Effector memory CD8-positive, alpha-beta T cell (primary cell): ENCODE results near the gene DNAJB8.

Experiments used
- ATAC-seq: fragments of 150-1000 bp; cut with Tn5 transposase; replicated peaks from 2 replicates; pipeline ENCODE4 v1.10.0; 2021; ENCODE audit warnings: mild to moderate bottlenecking, moderate library complexity
- DNase-seq, 3 experiments: peaks; one replicate each; pipeline ENCODE4 v3.0.0; 2021
- H3K27ac Mint-ChIP-seq, 2 donors: one replicate each; pipeline ENCODE4 v1.8.0; 2022; ENCODE audit warnings: mild to moderate bottlenecking in 2 of 2, mixed read lengths in 2 of 2, moderate library complexity in 2 of 2
- H3K27me3 Mint-ChIP-seq, 2 donors: one replicate each; pipeline ENCODE4 v1.8.0; 2022; ENCODE audit warnings: mixed read lengths in 2 of 2
- H3K36me3 Mint-ChIP-seq: one replicate; pipeline ENCODE4 v1.8.0; 2022; ENCODE audit warnings: mild to moderate bottlenecking, moderate library complexity, mixed read lengths; ENCODE audit not compliant: insufficient read depth
- H3K4me1 Mint-ChIP-seq, 2 donors: one replicate each; pipeline ENCODE4 v1.8.0; 2022; ENCODE audit warnings: low read depth in 2 of 2, mixed read lengths in 2 of 2
- H3K4me3 Mint-ChIP-seq, 2 donors: one replicate each; pipeline ENCODE4 v1.8.0; 2022; ENCODE audit warnings: mild to moderate bottlenecking in 2 of 2, mixed read lengths in 2 of 2, moderate library complexity in 2 of 2
- H3K9me3 Mint-ChIP-seq, 2 donors: one replicate each; pipeline ENCODE4 v1.8.0; 2022; ENCODE audit warnings: mixed read lengths in 2 of 2

The DNAJB8 gene

DNA sequence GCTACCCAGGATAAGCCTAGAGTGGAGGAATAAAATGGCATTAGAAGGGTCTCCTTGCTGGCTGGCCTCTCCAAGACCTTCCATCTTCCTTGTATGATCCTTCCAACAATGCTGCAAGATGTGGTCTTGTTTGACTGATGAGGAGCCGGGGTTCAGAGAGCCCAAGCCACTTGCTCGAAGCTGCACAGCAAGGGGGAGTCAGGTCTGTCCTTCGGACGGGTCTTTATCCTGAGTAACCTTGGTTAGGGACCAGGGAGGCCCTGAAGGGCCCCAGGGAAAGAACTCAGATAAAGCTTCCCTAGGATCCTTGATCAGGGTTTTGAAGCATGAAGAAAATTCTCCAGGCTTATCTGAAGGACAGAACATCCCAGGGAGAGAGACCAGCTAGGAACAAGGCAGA is 7.0 kb upstream of the DNAJB8 start:
- Mint-ChIP-seq H3K27ac (no peak overlapping the region), H3K27me3 (peaks cover 38 to 80% of the 10 kb centered on the region in 2 donors), H3K9me3 (no peaks in the 10 kb centered on the region), H3K36me3 (no peaks in the 10 kb centered on the region), H3K4me1 (peaks cover 0 to 1% of the 10 kb centered on the region in 2 donors), H3K4me3 (no peak overlapping the region)
- DNase-seq (no peak), ATAC-seq (no peak)

DNA sequence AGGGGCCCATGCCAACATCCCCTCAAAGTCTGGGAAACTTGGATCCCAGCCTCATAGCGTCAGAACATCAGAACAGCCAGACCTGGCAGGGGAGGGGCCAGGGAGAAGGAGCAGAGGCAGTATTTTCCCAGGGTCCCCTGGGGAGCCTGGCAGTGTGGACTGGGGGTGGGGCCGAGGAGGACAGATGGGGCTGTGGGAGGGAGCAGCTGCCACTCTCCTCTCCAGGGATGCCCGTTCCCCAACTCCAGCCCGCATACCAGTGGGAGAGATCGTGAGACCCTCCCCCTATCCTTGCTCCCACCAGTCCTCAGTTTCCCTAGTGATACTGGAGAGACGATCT is 6.5 kb upstream of the DNAJB8 start:
- Mint-ChIP-seq H3K4me3 (no peak overlapping the region), H3K9me3 (no peaks in the 10 kb centered on the region), H3K27ac (no peak overlapping the region), H3K36me3 (no peaks in the 10 kb centered on the region), H3K4me1 (peaks cover 0 to 1% of the 10 kb centered on the region in 2 donors), H3K27me3 (peaks cover 32 to 78% of the 10 kb centered on the region in 2 donors)
- ATAC-seq: no peak
- no peak for DNase-seq

DNA sequence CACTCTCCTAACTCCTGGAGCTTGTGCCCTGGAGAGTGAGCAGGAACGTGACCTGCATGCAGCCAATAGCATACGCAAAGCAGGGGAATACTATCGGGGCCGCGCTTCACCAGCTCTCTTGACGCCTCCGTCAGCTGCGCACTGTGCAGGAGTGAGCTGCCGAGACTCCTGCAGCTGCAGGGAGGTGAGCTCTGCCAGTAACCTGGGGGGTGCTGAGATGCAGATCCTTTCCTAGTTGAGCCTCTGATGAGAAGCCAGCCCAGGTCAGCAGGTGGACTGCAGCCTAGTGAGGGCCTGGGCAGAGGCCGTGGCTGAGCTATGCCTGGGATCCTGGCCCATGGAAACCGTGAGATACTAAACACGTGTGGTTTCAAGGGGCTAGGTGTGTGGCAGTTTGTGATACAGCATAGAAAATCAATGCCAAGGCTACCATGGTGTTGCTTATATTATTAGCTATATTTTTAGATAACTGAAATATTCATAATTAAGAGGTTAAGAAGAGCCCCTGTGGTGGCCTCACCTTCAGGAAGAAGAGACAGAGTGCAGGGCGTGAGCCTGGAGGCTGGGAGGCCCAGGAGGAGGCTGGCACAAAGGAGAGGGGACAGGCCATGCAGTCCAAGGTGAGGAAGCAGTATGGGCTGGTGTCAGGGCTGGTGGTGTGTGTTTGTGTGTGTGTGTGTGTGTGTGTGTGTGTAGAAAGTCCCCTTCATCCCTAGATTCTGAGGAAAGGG is 5.9 kb upstream of the DNAJB8 start:
- ATAC-seq: no peak
- H3K27ac Mint-ChIP-seq: no peak overlapping the region
- H3K4me1 Mint-ChIP-seq: peaks cover 0 to 1% of the 10 kb centered on the region in 2 donors
- no peak overlapping the region for H3K4me3 Mint-ChIP-seq
- no peaks in the 10 kb centered on the region for H3K36me3 Mint-ChIP-seq
- peaks cover 27 to 75% of the 10 kb centered on the region in 2 donors for H3K27me3 Mint-ChIP-seq
- no peak for DNase-seq
- no peaks in the 10 kb centered on the region for H3K9me3 Mint-ChIP-seq

DNA sequence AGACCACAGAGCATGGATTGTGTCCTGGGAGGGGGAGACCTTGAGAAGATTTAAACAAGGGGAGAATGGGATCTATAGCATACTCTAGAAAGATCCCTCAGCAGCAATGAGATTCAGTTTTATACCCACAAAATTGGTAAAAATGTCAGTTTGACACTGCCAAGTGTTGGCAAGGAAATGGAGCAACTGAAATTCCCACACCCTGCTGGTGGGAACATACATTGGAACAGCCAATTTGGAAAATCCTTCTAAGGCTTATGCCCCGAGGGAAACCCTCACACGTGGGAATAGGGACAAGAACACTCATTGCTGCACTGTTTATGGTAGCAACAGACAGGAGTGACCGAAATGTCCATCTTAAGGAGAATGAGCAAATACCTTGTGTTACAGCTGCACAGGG is 5.0 kb upstream of the DNAJB8 start:
- Mint-ChIP-seq H3K36me3 (no peaks in the 10 kb centered on the region), H3K4me1 (peaks cover 7 to 8% of the 10 kb centered on the region in 2 donors), H3K4me3 (no peak overlapping the region), H3K9me3 (no peaks in the 10 kb centered on the region), H3K27me3 (peaks cover 29 to 75% of the 10 kb centered on the region in 2 donors), H3K27ac (no peak overlapping the region)
- no peak for ATAC-seq
- no peak for DNase-seq

DNA sequence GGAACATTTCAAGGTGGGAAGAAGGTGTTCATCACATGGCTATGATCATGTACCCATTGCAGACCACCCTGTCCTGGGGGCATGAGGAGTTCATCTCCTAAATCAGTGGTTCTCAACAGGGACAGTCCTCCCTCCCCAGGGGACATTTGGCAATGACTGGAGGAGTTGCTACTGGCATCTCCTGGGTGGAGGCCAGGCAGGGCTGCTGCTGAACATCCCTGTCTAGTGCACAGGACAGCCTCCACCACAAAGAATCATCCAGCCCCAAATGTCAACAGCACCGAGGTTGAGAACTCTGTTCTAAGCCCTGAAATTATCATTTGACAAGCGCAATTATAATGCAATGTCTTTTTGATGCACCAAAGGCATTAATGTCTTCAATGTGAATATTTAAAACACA is 4.4 kb upstream of the DNAJB8 start:
- peaks cover 7 to 9% of the 10 kb centered on the region in 2 donors for H3K4me1 Mint-ChIP-seq
- H3K36me3 Mint-ChIP-seq: no peaks in the 10 kb centered on the region
- H3K4me3 Mint-ChIP-seq: no peak overlapping the region
- DNase-seq (no peak), ATAC-seq (no peak)
- H3K9me3 Mint-ChIP-seq: no peaks in the 10 kb centered on the region
- H3K27me3 Mint-ChIP-seq: peaks cover 32 to 75% of the 10 kb centered on the region in 2 donors
- H3K27ac Mint-ChIP-seq: no peak overlapping the region

DNA sequence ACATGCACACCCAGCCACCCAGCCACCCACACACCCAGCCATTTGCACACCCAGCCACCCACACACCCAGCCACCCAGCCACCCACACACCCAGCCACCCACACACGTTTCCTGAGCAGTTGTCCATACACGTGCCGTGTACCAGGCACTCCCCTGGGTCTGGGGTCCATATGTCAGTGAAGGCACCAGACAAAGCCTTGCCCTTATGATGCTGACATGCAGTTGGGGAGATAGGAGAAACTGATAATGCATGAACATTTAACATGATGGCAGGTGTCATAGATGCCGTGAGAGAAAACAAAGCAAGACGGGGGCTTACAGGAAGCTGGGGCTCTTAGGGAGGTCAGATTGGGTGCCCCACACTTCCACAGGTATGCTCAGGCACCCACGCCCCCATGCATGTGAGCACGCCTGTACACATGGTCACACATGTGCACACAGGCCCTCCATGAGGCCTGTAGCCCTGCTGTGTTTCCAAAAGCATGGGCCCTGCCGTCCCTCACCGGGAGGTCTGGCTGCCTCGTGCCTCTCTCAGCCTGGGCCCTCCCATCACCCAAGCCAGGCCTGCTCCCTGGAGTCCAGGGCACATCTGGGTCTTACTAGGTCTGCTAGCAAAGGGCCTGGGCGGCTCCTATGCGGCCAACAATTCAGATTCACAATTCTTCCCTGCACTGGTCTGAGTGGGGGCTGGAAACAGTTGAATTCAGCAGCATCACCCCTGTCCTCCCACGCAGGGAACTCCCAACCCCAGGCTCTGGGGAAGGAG is 3.6 kb upstream of the DNAJB8 start:
- H3K27ac Mint-ChIP-seq: no peak overlapping the region
- no peak overlapping the region for H3K4me3 Mint-ChIP-seq
- H3K9me3 Mint-ChIP-seq: no peaks in the 10 kb centered on the region
- H3K36me3 Mint-ChIP-seq: no peaks in the 10 kb centered on the region
- no peak for ATAC-seq
- no peak for DNase-seq
- peaks cover 7 to 9% of the 10 kb centered on the region in 2 donors for H3K4me1 Mint-ChIP-seq
- peaks cover 40 to 75% of the 10 kb centered on the region in 2 donors for H3K27me3 Mint-ChIP-seq

DNA sequence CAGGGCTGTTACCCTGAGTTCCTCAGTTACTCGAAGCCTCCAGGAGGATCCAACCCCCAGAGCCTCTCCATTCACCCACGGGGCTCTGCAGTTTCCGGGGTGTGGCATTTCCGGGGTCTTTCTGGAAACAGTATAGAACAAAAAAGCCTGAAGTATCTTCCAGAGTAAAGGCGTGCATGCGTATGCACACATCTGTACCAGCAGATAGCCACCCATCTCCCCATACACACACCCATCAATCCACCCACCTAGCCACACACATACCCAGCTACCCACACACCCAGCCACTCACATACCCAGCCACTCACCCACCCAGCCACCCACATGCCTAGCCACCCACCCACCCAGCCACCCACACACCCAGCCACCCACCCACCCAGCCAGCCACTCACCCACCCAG is 2.9 kb upstream of the DNAJB8 start:
- ATAC-seq: no peak
- no peak for DNase-seq
- Mint-ChIP-seq H3K4me1 (peaks cover 7 to 9% of the 10 kb centered on the region in 2 donors), H3K4me3 (no peak overlapping the region), H3K27me3 (peaks cover 47 to 78% of the 10 kb centered on the region in 2 donors), H3K27ac (no peak overlapping the region), H3K9me3 (no peaks in the 10 kb centered on the region), H3K36me3 (no peaks in the 10 kb centered on the region)

DNA sequence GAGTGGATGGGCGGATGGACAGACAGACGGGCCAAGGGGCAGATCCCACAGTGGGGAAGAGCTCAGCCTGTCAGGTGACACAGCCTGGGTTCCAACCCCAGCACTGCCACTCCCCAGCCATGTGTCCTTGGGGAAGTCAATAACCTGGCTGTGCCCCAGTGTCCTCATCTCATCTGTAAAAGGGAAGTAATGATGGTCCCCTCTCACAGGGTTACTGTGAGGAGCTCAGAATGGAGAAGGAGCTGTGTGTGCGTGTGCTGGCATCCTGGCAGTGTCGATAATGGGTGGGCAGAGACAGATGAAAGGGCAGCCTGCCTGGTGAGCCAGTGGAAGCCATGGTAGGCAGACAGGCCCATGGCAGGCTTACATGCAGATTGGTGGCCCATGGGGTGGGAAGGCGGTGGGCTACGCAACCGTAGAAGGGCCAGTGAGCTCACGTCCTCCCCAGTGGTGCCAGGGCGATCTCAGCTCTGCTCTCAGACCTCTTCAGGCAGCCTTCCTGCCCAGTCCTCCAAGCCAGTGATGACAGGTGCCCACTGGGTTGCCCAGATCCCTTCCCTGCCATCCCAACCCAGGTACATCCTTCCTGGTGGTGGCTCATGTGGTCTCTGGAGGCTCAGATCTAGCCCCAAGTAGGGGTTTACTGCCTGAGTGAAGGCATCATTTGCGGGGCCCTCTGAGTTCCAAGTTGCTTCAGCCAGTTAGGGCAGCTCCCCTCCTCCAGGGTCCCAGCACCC is 2.3 kb upstream of the DNAJB8 start:
- H3K27ac Mint-ChIP-seq: peak overlapping the region in 1 of 2 donors; percentile 14
- peaks cover 7 to 9% of the 10 kb centered on the region in 2 donors for H3K4me1 Mint-ChIP-seq
- H3K4me3 Mint-ChIP-seq: no peak overlapping the region
- no peaks in the 10 kb centered on the region for H3K9me3 Mint-ChIP-seq
- peaks cover 52 to 80% of the 10 kb centered on the region in 2 donors for H3K27me3 Mint-ChIP-seq
- ATAC-seq (no peak), DNase-seq (no peak)
- no peaks in the 10 kb centered on the region for H3K36me3 Mint-ChIP-seq

DNA sequence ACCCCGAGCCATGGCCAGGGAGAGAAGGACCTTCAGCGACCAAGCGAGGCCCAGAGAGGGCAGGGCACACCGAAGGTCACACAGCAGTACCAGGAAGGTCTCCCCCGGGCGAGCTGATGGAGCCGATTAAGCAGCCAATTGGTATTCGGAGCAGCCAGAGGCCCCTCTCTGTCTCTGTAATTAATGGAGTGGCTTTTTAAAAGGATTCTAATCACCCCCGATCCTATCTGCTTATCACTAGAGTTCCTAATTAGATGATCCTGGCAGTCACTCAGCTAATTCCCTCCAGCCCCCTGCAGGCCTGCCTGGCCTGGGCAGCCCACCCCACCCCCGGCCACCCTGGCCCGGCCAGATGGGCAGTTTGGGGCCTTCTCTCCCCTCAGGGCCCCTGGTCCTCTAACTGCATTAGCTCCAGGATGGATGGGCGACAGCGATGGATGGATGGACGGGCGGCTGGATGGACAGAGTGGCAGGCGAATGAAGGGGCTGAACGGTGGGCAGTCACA is 1.6 kb upstream of the DNAJB8 start:
- Mint-ChIP-seq H3K36me3 (no peaks in the 10 kb centered on the region), H3K27ac (peak overlapping the region in 1 of 2 donors; percentile 14), H3K4me3 (no peak overlapping the region), H3K4me1 (peaks cover 7 to 9% of the 10 kb centered on the region in 2 donors), H3K27me3 (peaks cover 48 to 80% of the 10 kb centered on the region in 2 donors), H3K9me3 (no peaks in the 10 kb centered on the region)
- DNase-seq (no peak), ATAC-seq (no peak)

DNA sequence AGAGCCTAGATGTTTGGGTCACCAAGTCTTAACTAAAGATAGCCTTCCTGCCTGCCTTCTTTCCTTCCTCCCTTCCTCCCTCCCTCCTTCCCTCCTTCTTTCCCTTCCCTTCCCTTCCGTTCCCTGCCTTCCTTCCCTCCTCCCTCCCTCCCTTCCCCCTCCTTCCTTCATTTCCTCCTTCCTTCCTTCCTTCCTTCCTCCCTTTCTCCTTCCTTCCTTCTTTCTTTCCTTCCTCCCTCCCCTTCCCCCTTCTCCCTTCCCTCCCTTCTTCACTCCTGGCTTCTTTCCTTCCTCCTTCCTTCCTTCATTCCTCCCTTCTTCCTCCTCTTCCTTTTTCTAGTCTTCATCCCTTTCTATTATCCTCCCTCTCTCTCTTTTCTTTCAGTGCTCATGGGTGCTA is 2.0 kb downstream of the DNAJB8 start:
- no peaks in the 10 kb centered on the region for H3K9me3 Mint-ChIP-seq
- no peak overlapping the region for H3K27ac Mint-ChIP-seq
- H3K4me3 Mint-ChIP-seq: no peak overlapping the region
- H3K36me3 Mint-ChIP-seq: peaks cover 6% of the 10 kb centered on the region
- DNase-seq (no peak), ATAC-seq (no peak)
- peaks cover 40 to 78% of the 10 kb centered on the region in 2 donors for H3K27me3 Mint-ChIP-seq
- H3K4me1 Mint-ChIP-seq: peaks cover 8 to 9% of the 10 kb centered on the region in 2 donors

DNA sequence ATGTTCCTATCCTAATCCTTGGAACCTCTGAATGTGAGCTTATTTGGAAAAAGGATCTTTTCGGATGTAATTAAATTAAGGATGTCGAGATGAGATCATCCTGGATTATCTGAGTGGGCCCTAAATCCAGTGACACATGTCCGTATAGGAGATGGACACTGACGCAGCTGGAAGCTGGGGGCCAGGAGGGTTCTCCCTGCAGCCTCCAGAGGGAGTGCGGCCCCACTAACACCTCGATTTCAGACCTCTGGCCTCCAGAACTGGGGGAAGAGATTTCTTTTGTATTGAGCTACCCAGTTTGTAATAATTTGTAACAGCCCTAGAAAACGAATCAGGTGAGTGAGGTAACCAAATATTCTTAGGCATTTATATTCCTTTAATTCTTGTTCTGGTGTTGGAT is 2.5 kb downstream of the DNAJB8 start:
- Mint-ChIP-seq H3K36me3 (peaks cover 6% of the 10 kb centered on the region), H3K27ac (no peak overlapping the region), H3K4me3 (no peak overlapping the region), H3K9me3 (no peaks in the 10 kb centered on the region), H3K4me1 (peaks cover 8 to 9% of the 10 kb centered on the region in 2 donors), H3K27me3 (peaks cover 43 to 83% of the 10 kb centered on the region in 2 donors)
- ATAC-seq (no peak), DNase-seq (no peak)

DNA sequence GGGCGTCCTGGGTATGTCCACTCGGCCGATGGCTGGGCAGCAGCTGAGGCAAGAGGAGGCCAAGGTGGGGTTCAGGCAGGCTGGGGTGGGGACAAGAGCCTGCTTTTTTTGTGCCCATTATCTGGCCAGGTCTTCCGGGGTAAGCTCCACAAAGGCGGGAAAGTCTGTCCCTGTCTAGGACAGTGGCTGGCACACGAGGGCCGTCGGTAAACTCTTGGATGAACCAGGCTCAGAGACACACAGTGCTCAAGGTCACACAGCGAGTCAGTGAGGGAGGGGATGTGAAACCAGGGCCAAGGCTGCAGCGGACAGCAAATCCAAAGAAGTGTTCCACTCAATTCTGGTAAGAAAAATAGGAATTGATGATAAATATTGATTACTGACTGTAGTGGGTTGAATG is 2.9 kb downstream of the DNAJB8 start:
- peaks cover 8 to 9% of the 10 kb centered on the region in 2 donors for H3K4me1 Mint-ChIP-seq
- H3K27me3 Mint-ChIP-seq: peaks cover 43 to 85% of the 10 kb centered on the region in 2 donors
- no peak overlapping the region for H3K4me3 Mint-ChIP-seq
- H3K27ac Mint-ChIP-seq: no peak overlapping the region
- ATAC-seq (no peak), DNase-seq (no peak)
- H3K36me3 Mint-ChIP-seq: peaks cover 6% of the 10 kb centered on the region
- H3K9me3 Mint-ChIP-seq: no peaks in the 10 kb centered on the region

DNA sequence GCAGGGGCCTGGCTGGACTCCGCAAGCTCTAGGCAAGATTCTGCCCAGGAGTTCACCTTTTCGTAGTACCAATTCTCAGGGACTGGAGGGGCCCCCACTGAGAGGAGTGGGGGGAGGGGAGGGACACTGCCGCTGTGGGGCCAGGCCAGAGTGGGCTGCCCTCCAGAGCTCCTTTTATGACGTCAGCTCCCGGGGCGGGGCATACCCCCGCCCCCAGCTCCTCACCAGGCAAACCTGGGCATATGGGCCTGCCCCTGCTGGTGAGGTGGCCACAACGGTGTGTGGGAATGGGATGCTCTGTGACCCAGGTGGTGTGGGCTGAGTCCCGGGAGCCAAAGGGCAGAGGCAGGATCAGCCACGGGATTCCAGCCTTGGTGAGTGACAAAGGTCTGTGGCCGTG is 3.3 kb downstream of the DNAJB8 start:
- DNase-seq (no peak), ATAC-seq (no peak)
- Mint-ChIP-seq H3K4me3 (no peak overlapping the region), H3K27me3 (peaks cover 43 to 85% of the 10 kb centered on the region in 2 donors), H3K9me3 (no peaks in the 10 kb centered on the region), H3K4me1 (peaks cover 8 to 9% of the 10 kb centered on the region in 2 donors), H3K36me3 (peaks cover 6% of the 10 kb centered on the region), H3K27ac (no peak overlapping the region)
